HUES64 (cell line): ENCODE data around the gene DIP2C.
"Not testable (repeated sequence)": the region's sequence is repeated elsewhere in the genome, so short reads cannot be mapped to it uniquely, and the experiment has no call there.

Experiments used
- H3K27ac ChIP-seq: 2 replicates; pipeline ENCODE4 v1.7.0; 2013; ENCODE audit warnings: low read depth, low read length, inconsistent platforms
- H3K27me3 ChIP-seq: 2 replicates; pipeline ENCODE4 v1.6.1; 2013; ENCODE audit warnings: mild to moderate bottlenecking, low read length; ENCODE audit not compliant: insufficient read depth
- H3K36me3 ChIP-seq: 2 replicates; pipeline ENCODE4 v1.6.1; 2013; ENCODE audit warnings: mild to moderate bottlenecking, low read length; ENCODE audit not compliant: insufficient read depth
- H3K4me1 ChIP-seq: 2 replicates; pipeline ENCODE4 v1.6.1; 2013; ENCODE audit warnings: mild to moderate bottlenecking, low read length, moderate library complexity; ENCODE audit not compliant: insufficient read depth
- H3K4me3 ChIP-seq: 2 replicates; pipeline ENCODE4 v1.5.1; 2013; ENCODE audit warnings: mild to moderate bottlenecking, low read length, moderate library complexity
- H3K9ac ChIP-seq: 2 replicates; pipeline ENCODE4 v1.6.1; 2013; ENCODE audit warnings: mild to moderate bottlenecking, low read depth, low read length
- H3K9me3 ChIP-seq: 2 replicates; pipeline ENCODE4 v1.6.1; 2013; ENCODE audit warnings: low read depth, low read length; ENCODE audit not compliant: insufficient read depth
- WGBS: fragments of 150-250, 120-280 bp; methylation state at CpG from one replicate; pipeline ENCODE4 v1.1.7; 2013; ENCODE audit warnings: missing lambda C conversion rate; 5-methylcytosine and 5-hydroxymethylcytosine counted together

Gene DIP2C

DNA sequence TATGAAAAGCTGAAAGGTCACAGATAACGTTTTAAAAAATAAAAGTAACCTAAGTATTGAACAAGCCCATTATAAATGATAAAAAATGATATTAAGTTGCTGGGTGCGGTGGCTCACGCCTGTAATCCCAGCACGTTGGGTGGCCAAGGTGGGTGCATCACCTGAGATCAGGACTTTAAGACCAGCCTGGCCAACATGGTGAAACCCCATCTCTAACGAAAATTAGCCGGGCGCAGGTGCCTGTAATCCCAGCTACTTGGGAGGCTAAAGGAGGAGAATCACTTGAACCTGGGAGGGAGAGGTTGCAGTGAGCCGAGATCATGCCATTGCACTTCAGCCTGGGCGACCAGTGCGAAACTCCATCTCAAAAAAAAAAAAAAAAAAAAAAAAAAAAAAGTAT is 93.3 kb downstream of the DIP2C start:
- 96% methylated on average over 9 of the region's 10 CpGs for WGBS

GRCh38 chr10:595473-595872 is 94.0 kb downstream of the DIP2C start:
- Histone ChIP-seq H3K4me3 (no peak overlapping the region), H3K27me3 (no peaks in the 10 kb centered on the region), H3K4me1 (peaks cover 21% of the 10 kb centered on the region), H3K9me3 (no peaks in the 10 kb centered on the region), H3K36me3 (no peaks in the 10 kb centered on the region), H3K9ac (no peak overlapping the region), H3K27ac (no peak overlapping the region)
- 93% methylated on average over 12 of the region's 12 CpGs for WGBS

More for the DNA sequence above, 93.3 kb downstream of the DIP2C start:
- not testable (repeated sequence) for H3K36me3 ChIP-seq, H3K9ac ChIP-seq, H3K27ac ChIP-seq, H3K9me3 ChIP-seq, H3K4me3 ChIP-seq, H3K27me3 ChIP-seq
- peaks cover 21% of the 10 kb centered on the region for H3K4me1 ChIP-seq

DNA sequence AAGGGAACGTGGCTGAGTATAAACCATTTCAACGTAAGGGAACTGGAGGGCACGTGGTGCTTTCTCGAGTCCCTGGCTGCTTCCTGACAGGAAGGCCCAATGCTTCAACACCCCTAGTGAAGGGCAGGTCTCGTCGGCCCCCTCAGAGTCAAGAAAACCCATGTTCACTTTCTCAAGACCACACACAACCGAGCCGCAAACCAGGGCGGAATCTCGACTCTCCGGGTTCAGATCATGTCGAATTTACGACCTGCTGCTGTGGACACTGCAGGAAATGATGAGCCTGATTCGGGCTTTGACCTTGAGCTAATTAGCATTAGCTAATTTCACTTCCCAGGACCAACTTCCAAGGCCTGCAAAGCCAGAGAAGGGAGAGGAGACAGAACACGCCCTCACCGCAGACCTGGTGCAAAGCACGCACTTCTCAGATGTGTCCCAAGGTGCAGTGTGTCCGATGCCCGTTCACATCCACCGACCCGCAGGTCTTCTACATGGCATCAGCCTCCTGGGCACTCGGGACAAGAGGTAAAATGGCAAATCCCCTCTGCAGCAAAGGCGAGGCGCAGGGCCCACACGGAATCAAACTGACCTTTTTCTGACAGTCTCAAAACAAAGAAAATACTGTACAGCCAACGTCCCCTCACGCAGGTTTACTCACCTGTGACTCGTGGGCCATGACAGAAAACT is 94.7 kb downstream of the DIP2C start:
- Histone ChIP-seq H3K4me3 (no peak overlapping the region), H3K9me3 (no peaks in the 10 kb centered on the region), H3K27ac (no peak overlapping the region), H3K36me3 (no peaks in the 10 kb centered on the region), H3K9ac (no peak overlapping the region), H3K27me3 (no peaks in the 10 kb centered on the region), H3K4me1 (peaks cover 21% of the 10 kb centered on the region)
- 93% methylated on average over 28 of the region's 28 CpGs for whole genome bisulfite sequencing

GRCh38 chr10:593901-594457 is 95.5 kb downstream of the DIP2C start:
- Histone ChIP-seq H3K27me3 (no peaks in the 10 kb centered on the region), H3K27ac (no peak overlapping the region), H3K9ac (no peak overlapping the region), H3K36me3 (no peaks in the 10 kb centered on the region), H3K4me1 (peaks cover 16% of the 10 kb centered on the region), H3K4me3 (no peak overlapping the region), H3K9me3 (no peaks in the 10 kb centered on the region)
- WGBS, result 94% methylated on average over 17 of the region's 17 CpGs

DNA sequence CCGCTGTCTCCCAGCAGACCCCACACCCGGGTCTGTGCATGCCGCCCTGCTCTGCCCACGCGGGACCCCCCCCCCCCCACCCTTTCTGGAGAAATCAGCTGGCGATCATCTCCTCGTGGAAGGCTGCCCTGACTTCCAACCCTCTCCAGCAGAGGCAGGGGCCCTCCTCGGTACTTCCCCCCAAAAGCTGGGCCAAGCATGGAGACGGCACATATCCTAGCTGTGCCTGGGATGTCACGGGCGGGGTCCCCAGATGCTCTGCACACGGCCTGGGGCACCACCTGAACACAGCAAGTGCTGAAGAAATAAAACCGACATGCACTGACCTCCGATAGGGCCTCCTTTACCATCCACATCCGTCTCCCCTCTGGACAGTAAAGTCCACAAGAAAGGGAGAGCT is 96.0 kb downstream of the DIP2C start:
- no peak overlapping the region for H3K27ac ChIP-seq
- H3K4me3 ChIP-seq, result no peak overlapping the region
- H3K36me3 ChIP-seq, result no peaks in the 10 kb centered on the region
- H3K9me3 ChIP-seq, result no peaks in the 10 kb centered on the region
- no peak overlapping the region for H3K9ac ChIP-seq
- WGBS, result 94% methylated on average over 15 of the region's 15 CpGs
- H3K4me1 ChIP-seq, result peaks cover 11% of the 10 kb centered on the region
- no peaks in the 10 kb centered on the region for H3K27me3 ChIP-seq

DNA sequence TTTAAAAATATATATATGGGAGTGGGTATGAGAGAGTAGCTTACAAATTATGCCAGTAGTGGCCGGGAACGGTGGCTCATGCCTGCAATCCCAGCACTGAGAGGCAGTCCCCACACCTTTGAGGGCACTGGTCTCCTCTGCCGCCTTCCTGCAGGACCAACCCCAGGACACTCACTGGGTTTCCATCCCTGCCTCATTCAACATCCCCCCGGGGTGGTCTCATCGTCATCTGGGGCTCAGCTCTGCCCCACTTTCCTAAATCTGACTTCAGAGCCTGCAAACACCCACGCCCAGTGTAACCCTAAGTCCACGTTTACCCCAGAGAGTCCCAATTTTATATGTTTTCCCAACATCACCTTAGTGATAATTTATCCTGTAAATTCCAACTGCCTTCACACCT is 96.5 kb downstream of the DIP2C start:
- peaks cover 7% of the 10 kb centered on the region; the same call in 1 of the 2 replicates for H3K4me1 ChIP-seq
- 92% methylated on average over 7 of the region's 7 CpGs for whole genome bisulfite sequencing

GRCh38 chr10:591646-592045 is 97.8 kb downstream of the DIP2C start:
- Histone ChIP-seq H3K4me3 (no peak overlapping the region), H3K4me1 (peaks cover 7% of the 10 kb centered on the region; the same call in 1 of the 2 replicates), H3K36me3 (no peaks in the 10 kb centered on the region), H3K27ac (no peak overlapping the region), H3K9ac (no peak overlapping the region), H3K27me3 (no peaks in the 10 kb centered on the region), H3K9me3 (no peaks in the 10 kb centered on the region)
- WGBS, result 78% methylated on average over 11 of the region's 11 CpGs

More for the DNA sequence above, 96.5 kb downstream of the DIP2C start:
- Histone ChIP-seq H3K36me3 (no peaks in the 10 kb centered on the region), H3K27ac (no peak overlapping the region), H3K4me3 (no peak overlapping the region), H3K9ac (no peak overlapping the region), H3K9me3 (no peaks in the 10 kb centered on the region), H3K27me3 (no peaks in the 10 kb centered on the region)

DNA sequence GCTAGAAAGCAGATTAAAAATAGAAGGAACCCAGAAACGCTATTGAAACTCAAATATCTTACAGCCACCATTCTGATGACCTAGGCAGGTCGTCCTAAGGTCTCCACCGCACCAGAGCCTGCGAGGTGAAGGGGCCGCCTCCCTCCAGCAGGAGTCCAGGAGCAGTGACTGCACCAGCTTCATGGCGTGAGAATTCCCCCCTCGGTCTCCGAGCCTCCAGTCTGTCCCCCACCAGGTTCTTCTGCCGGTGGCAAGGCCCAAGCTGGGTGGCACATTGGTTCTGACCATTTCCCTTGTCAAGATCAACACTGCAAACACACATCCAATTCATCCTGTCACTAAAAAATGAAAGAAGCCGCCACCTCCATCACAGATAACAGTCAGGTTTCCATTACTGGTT is 98.7 kb downstream of the DIP2C start:
- H3K9me3 ChIP-seq, result no peaks in the 10 kb centered on the region
- no peaks in the 10 kb centered on the region for H3K27me3 ChIP-seq
- no peak overlapping the region for H3K27ac ChIP-seq
- H3K4me3 ChIP-seq, result no peak overlapping the region
- 90% methylated on average over 10 of the region's 10 CpGs for WGBS
- peaks cover 7% of the 10 kb centered on the region; the same call in 1 of the 2 replicates for H3K4me1 ChIP-seq
- no peaks in the 10 kb centered on the region for H3K36me3 ChIP-seq
- no peak overlapping the region for H3K9ac ChIP-seq

DNA sequence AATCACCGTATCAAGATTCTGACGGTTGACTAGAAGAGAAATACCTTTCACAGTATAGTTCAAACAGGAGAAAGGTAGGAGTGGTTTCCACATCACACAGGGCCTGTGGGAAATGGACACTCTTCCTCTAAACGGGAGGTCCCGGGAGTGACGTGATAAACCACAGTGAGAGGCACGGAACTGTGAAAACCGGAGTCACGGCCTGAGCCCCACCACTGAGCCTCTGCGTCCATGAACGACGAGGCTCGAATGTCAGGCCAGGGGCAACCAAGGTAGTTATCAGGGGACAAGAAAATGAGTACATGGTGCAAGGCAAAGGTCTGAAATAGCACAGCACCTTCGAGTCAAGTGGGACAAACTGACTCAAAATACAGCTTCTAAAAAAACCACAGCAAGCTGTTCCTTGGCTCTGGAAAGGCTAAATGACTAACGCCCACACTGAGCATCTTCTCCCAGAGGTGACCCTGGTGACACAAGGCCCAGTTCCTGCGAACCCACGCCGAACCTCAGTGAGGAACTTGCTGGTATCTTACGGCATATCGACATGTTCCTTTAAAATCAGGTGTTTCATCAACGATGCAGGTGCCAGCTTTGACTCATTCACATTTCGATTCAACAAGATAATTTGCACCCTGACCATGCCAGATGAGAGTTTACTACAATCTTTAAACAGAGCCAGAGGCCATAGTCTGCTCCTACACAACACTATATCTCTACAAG is 99.3 kb downstream of the DIP2C start:
- H3K27me3 ChIP-seq, result no peaks in the 10 kb centered on the region
- no peak overlapping the region for H3K27ac ChIP-seq
- peaks cover 7% of the 10 kb centered on the region; the same call in 1 of the 2 replicates for H3K4me1 ChIP-seq
- no peak overlapping the region for H3K4me3 ChIP-seq
- no peak overlapping the region for H3K9ac ChIP-seq
- H3K36me3 ChIP-seq, result no peaks in the 10 kb centered on the region
- 94% methylated on average over 21 of the region's 21 CpGs for WGBS
- H3K9me3 ChIP-seq, result no peaks in the 10 kb centered on the region

- H3K4me3 ChIP-seq, result no peak overlapping the region
- H3K4me1 ChIP-seq, result peaks cover 7% of the 10 kb centered on the region; the same call in 1 of the 2 replicates
- H3K9me3 ChIP-seq, result no peaks in the 10 kb centered on the region
- H3K36me3 ChIP-seq, result no peaks in the 10 kb centered on the region
- H3K27ac ChIP-seq, result no peak overlapping the region
- no peak overlapping the region for H3K9ac ChIP-seq
- H3K27me3 ChIP-seq, result no peaks in the 10 kb centered on the region
- 90% methylated on average over 27 of the region's 27 CpGs for WGBS
Measured at GRCh38 chr10:588246-589165, 101.0 kb downstream of the DIP2C start.
